Stimulated activated CD8-positive, alpha-beta memory T cell treated with anti-CD3 and anti-CD28 coated beads, Interleukin-4, amount 100 ng/mL, for 4 hours (primary cell): ENCODE results near the gene MYO15B.

Source experiments
- DNase-seq, 2 donors: peaks; one replicate each; pipeline ENCODE4 v3.0.0-alpha.2; 2020; ENCODE audit warnings: low read depth in 2 of 2, low spot score in 1 of 2

Gene MYO15B

DNA sequence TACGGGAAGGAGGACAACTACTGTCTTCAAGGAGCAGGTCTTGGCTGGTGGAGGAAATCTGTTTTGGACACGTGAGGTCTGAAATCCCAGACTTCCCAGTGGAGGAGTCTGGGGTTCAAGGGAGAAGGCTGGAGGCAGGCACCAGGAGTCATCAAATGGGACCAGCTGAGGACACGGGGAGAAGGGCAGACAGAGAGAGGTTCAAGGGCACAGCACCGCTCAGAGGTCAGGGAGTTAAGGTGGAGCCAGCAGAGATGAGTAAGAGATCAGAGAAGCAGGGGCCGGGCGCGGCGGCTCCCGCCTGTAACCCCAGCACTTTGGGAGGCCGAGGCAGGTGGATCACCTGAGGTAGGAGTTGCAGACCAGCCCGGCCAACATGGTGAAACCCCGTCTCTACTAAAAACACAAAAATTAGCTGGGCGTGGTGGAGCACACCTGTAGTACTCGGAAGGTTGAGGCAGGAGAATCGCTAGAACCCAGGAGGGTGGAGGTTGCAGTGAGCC lies 35.2 kb downstream of the MYO15B start:
- DNase-seq = no peak

DNA sequence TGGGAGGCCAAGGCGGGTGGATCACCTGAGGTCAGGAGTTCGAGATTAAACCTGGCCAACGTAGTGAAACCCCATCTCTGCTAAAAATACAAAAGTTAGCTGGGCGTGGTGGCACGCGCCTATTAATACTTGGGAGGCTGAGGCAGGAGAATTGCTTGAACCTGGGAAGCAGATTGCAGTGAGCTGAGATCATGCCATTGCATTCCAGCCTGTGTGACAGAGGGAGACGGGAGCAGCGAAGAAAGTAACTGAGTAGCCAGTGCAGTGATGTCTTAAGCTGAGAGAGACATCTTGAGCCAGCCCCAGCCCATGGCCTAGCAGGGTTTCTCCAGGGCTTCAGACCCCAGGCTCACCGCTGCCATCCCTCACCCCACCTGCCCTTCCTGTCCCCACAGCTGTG lies 35.8 kb downstream of the MYO15B start:
- DNase-seq = no peak

DNA sequence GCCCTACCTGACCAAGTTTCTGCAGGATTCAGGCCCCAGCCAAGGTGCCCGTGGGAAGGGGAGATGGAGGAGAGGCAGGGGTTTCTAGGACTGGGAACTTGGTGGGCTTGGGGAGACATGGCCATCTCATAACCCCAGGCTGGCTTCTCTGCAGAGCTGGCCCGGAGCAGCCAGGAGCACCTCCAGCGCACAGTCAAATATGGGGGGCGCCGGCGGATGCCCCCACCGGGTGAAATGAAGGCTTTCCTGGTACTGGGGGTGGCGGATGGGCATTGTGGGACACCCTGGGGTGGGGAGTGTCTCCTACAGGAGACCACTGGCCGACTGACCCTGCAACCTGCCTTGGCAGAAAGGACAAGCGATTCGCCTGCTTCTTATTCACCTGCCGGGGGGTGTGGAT lies 36.4 kb downstream of the MYO15B start:
- no peak for DNase-seq

DNA sequence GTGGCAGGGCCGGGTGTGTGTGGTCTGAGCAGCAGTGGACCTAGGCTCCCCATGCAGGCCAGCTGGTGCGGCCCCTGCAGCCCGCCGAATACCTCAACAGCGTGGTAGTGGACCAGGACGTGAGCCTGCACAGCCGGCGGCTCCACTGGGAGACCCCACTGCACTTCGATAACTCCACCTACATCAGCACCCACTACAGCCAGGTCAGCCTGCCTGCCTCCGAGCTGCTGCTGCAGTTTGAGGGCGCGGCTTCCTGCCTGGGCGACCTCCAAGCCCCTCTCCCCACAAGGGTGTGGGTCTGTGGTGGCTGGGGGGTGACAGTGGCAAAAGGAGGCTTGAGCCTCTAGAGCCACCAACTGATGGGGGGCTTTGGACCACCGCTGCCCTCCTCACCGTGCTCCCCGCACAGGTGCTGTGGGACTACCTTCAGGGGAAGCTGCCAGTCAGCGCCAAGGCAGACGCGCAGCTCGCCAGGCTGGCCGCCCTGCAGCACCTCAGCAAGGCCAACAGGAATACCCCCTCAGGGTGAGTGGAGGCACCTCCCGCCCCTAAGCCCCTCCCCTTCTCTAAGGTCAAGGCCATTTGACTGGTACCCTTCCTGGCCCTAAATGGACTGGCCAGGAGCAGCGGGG lies 37.2 kb downstream of the MYO15B start:
- DNase-seq = no peak

DNA sequence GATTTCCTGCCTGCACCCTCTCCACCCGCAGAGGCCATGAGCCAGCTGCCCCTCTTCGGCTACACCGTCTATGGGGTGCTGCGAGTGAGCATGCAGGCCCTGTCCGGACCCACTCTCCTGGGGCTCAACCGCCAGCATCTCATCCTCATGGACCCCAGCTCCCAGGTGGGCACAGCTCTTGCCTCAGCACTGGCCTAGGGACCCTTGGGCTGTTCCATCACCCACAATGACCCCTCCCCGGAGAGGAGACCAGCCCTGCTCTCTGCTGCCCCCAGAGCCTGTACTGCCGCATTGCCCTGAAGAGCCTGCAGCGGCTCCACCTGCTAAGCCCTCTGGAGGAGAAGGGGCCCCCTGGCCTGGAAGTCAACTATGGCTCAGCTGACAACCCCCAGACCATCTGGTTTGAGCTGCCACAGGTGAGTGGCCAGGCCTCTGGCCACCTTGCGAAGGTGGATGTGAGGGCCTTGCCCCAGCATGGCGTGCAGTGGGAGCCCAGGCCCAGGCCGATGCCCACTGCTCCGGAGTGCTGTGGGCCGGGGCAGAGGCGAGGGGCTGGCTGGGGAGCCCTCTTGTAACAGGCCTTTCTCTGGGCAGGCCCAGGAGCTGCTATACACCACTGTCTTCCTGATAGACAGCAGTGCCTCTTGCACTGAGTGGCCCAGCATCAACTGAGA lies 38.4 kb downstream of the MYO15B start:
- DNase-seq = no peak

DNA sequence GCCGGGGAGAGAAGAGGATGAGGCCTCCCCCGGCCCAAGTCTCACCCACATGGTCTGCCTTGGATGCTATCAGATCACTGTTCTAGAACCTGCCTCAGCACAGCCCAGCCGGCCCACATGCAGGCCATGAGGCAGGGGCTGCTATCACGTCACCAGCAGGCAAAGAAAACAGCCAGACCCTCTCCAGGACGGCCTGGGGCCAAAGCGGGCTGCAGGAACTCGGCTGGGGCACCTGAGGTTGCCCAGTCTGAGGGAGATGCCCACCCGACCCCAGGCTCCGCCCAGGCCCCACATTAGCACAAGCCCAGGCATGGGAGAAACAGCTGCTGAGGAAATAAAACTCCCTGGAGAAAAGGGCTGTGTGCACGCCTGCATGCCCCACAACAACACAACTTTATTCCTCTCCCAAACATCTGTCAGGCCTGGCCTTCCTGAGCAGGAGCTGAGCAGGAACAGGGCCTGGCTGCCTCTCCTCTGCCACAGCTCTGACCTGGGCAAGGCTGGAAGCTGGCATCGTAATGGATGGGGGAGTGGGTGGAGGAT lies 39.0 kb downstream of the MYO15B start:
- no peak for DNase-seq

DNA sequence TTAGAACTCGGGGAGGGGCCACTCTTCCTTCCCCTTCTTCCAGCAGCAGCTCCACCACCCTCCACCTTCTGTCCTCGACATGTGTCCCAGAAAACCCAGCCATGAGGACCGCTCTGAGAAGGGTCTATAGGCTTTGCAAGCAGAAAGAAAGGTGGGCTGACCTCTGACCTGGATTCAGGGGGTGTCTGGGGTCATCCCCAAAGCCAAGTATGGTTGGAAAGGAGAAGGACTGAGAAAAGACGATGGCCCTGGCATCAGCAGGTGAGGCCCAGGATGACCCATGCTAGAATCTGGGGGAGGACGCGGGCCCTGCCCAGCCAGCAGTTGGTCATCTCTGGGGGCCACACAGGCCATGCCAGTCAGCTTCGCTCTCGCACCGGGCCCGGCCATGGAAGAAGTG lies 39.5 kb downstream of the MYO15B start:
- DNase-seq = no peak

DNA sequence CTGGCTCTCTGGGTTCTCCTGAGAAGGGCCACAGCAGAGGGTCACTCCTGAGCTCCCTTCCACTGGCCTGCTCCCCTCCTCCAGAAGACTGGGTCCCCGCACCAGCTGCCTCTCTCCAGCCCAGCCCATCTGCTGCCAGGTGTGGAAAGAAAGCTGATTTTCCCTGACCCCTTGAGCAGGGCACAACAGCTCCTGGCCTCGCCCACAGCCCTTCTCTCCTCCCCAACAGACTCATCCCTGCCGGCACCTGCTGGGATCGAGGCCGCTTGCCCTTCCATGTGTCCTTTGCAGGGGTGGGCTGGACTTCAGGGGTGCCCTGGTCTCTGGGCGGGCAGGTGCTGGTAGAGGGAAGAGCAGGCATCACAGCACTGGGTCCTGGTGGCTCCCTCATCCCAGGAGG lies 40.8 kb downstream of the MYO15B start:
- no peak for DNase-seq

DNA sequence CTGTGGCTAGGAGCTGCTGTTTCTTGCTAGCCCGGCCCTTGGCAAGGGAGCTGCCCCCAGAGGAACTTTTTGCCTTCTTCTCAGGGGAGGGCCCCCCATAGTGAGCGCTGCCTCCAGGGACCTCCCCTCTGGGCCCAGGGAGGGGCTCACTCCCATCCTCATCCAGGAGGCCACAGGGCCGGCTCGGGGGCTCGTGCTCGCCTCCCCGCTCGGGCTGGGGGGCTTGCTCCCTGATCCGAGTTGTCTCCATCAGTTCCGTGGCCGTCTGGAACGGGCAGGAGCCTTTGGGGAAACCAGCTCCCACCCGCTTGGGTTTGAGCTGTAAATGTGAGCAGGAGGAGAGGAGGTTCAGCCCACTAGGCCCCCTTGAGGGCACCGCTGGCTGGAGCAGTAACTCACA lies 41.6 kb downstream of the MYO15B start:
- no peak for DNase-seq

DNA sequence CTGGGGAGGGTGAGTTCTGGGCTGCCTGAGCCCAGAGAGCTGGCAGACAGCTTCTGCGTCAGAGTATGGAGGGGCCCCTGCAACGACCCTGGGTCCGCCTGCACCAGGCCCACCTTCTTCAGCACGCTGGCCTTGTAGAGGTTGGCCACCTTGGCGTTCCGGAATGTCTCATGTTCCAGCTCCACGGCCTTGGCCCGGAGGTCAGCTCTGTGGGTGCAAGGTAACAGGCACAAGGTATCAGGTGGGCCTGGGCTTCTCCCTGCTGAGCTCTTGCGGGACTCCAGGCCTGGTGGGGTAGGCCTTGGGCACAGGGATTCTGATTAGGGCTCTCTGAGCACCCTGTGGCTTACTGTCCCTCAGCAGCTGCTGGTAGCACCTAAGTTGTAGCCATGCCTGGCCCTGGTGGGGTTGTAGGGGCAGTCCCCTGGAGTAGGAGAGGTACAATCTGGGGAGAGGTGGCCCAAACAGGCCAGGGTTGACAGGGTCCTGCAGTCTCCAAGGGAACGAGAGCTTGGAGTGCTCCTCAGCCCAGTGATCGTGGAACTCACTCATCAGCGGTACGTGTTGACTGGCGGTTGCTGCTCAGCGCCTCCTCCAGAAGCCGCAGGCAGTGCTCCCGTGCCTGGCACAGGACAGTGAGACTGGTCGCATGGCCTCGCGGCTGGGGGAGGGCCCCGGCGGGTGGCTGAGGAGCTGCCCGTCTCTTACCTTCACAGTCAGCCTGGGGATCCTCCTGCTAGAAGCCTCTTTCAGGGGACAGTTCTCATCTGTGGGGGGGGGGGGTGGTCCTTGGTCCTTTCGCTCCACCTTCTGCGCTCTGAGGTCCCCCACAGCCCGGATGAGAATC lies 42.7 kb downstream of the MYO15B start:
- no peak for DNase-seq

DNA sequence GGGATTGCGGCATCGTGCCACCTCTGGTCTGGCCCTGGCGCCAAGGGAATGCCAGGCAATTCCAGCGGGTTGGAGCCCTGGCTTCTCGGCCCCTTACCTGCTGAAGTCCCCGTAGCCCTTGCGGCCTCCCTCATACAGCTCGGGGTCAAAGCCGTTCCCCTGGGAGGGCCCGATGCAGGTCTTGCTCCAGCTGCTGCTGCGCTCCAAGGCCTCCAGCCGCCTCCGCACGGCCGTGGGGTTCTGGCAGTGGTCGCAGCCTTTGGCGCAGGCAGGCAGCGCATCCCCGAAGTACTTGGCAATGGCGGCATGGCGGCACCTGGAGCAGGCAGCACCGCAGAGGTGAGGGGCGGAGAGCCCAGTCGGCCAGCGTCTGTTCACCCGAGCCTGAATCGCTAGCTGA lies 43.8 kb downstream of the MYO15B start:
- DNase-seq = no peak

DNA sequence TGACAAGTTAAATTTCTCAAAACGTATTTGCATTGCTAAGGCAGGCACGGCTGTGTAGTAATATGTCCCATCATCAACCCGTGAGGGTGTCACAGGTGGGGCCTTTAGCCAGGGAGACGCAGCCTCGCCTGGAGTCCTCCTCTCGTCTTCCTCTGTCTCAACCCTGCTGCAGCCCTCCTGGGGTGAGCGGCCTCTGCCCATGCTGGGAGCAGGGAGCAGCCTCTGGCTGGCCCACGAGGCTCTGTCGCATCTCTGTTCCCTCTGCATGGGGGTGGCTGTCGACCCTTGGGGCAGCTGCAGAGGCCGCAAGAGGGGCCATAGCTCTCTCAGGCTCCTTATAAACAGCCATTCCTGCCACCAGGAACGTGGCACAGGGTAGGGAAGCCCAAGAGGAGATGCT lies 44.8 kb downstream of the MYO15B start:
- no peak for DNase-seq

DNA sequence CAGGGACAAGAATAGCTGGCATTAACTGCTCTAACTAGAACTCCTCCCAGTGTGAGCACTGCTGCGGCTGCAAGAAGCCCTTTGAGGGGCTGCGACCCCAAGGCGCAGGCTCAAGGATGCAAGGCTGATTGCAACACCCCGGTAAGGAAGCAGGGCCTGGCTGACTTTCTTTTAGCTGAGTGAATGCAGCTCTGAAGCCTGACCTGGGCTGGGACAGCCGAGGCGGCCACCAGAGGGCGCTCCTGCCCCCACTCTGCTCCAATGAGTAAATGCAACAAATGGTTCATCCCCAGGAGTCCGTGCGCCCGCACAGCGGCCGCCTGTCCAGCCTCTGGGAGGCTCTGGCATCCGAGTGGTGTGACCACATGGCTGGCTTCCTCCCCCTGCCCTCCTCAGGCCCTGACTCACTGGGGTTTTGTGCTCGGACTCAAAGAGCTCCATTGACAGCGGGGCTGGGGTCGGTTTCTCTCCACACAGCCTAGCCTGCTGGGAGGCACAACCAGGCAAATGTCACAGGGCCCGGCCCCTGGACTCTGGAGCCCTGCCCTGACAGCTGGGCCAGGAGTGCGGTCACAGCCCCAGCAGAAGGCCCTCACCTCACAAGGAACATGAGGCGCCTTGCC lies 45.4 kb downstream of the MYO15B start, which contains the start of gene SMIM5:
Gene SMIM5, plus strand, starts transcription at position 572 of the 623 bp plus-strand sequence. CDS start 6,768 bp downstream, outside the sequence.
- peak; percentile 57 to 69 for DNase-seq

DNA sequence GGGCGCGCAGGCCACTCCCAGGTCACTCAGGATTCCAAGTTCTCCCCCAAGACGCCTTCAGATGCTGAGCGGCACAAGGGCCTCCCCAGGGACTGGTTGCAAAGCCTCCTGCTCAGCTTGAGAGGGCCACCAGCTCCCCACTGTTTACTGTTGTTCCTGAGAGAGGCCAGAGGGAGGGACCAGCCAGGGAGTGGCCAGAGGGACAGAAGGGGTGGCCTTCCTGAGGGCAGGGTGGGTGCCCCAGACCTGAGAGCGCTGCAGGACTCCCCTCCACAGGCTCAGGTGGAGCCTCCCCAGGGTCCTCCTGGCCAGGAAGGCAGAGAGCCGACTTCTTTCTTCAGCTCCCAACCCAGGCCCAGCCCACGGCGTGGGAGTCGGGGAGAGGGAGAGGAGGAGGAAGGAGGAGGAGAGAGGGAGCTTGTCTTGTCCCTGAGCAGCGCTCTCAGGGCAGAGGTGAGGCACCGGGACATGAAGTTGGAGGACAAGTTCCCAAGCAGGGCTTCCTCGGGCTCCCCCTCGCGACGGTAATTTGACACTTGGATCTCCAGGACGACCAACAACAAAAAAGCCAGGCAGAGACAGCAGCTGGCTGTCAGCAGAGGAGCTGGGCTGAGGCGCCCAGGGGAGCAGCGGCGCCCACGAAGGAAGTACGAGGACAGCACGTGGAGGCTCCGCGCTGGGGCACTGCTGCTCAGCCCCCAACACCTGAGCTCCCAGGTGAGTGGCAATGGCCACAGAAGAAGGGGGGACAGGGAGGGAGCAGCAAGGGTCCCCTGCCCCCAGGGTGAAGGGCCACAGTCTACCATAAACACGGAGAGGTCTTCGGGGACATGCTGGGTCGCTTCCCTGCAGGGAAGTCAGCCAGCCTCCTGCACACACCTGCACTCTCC lies 46.1 kb downstream of the MYO15B start:
- DNase-seq = peak in 1 of 2 donors; percentile 15

DNA sequence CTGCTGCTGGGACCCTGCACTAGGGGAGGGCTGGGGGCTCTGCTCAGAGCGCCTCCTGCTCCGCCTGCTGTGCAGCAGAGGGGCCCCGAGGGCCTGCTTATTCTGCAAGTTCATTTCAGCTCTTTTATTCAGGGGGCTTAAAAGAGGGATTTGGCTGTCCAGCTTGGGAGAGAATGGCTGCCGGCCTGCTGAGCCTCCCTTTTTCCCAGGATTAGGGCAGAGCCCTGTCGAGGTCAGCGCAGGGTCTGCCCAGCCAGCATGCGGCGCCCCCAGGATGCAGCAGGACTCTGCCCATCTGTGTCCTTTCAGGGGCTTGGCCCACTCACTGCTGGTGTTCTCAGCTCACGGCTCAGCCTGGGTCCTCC lies 46.8 kb downstream of the MYO15B start:
- no peak for DNase-seq

DNA sequence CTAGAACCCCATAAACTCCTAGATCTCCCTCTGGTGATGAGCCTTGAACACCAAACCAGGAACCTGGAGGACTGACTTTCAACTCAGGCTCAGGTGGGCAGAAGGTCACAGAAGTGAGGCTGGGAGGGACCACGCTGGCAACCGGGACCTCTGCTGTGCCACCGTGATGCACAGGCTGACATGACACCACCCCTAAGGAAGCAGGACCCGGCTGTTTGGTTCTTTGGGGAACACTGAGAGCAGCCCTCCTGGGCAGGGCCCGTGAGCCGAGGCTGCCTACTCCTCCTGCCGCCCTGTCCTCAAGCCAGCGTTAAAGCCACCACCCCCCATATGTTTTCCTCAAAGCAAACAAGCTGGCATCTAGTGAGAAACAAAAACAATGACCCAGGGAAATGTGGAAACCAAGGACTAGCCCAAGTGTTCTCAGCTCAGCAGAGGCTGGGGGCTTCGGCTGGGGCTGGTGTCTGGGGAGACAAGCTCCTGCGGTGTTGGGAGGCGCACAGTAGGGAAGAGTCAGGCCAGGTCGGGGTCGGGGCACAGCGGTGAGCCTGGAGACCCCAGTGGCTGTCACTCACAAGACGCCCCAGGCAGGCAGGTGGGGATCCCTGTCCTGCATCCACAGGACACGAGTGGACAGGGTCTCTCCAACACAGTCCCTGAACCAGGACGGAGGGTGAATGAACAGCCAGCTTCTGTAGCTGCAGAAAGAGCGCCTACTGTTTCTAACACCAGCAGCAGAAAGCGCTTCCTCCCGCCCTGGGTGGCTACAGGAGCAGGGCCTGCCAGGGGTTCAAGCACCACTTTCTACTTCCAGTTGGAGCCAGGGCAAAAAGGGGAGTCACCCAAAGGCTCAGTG lies 47.4 kb downstream of the MYO15B start:
- no peak for DNase-seq

DNA sequence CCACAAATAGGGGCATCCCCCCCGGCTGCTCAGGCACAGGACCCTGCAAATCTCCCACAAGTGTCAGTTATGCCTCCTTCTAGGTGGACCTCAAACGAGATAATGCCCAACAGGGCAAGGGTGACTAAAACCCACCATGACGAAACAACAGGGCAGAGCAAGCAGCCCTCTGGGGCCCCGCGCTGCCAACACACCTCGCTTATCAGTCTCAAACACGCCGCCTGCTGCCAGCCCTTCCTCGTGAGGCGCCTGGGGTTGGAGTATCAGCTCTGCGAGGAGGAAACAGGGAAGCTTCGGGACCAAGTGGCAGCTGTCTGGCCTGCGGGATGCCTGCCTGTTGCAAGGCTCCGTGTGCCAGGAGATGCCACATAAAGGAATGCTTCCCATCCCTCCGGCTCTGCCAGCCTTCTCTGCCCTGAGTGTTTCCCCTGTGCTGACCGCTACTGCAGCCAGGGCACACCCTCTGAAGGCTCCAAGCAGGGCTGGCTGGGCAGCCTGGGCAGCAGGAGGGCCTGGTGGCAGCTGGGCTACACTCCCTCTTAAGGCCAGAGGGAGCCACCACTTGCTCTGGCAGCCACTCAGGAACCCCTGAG lies 48.1 kb downstream of the MYO15B start:
- DNase-seq = no peak

DNA sequence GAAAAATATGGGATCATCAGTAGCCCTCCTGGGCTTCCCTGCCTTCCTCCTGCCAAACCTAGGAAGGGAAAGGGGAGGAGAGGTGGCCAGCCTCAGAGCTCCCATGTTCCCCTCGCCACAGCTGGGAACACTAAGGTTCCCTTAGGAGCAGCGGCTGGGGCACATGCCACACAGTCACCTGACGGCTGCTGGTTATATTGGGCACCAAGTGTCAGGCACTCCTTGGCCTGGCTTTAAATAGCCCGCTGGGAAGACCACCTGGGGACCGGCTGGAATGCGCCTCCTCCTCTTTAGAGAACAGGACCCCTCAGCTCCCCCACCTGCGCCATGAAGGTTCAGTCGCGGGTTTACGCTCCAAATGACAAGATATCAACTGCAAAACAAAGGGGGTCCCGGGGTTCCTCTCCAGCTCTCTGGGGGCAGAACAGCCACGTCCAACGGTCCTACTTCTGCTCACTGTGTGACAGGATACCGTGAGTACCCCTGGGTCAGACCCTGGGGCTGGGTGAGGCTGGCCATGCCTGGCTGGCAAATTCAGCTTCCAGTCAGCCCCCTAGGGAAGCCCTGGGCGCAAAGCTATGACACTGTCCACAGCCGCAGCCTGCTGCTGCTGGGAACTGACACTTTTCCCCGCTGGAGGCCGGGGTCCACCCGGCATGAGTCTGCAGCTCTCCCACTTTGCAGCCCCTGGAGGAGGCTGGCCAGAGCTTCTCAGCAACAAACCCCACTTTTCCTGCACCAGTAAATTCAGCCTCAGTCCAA lies 49.0 kb downstream of the MYO15B start:
- no peak for DNase-seq
